Activated CD8-positive, alpha-beta T cell treated with anti-CD3 and anti-CD28 coated beads for 36 hours (primary cell): Measurements from ENCODE around the gene RSRP1. TPM values are rescaled to one million over a fixed set of nuclear protein-coding genes. Genes with fewer than 3 reads are reported as not detected.

Source experiments
- ATAC-seq: fragments of 200-7000 bp; cut with Tn5 transposase; one replicate; pipeline ENCODE4 v1.10.0; 2021; ENCODE audit warnings: mild to moderate bottlenecking, moderate library complexity
- CTCF ChIA-PET: fragments of 350-600 bp; sonication (Branson Sonifier 250); formaldehyde crosslinking; loops from one replicate; lab custom pipeline; 2021; ENCODE audit warnings: antibody characterized with exemption; lab: Charles Lee
- POLR2A ChIA-PET: fragments of 350-600 bp; sonication (Branson Sonifier 250); formaldehyde crosslinking; loops from one replicate; lab custom pipeline; 2021; ENCODE audit warnings: antibody characterized with exemption; lab: Charles Lee
- DNase-seq: peaks from one replicate; pipeline ENCODE4 v3.0.0-alpha.2; 2020
- H3K27ac Mint-ChIP-seq: one replicate; pipeline ENCODE4 v1.8.0; 2021; ENCODE audit warnings: mild to moderate bottlenecking, mixed read lengths
- H3K27me3 Mint-ChIP-seq: one replicate; pipeline ENCODE4 v1.8.0; 2021; ENCODE audit warnings: mixed read lengths
- H3K36me3 Mint-ChIP-seq: one replicate; pipeline ENCODE4 v1.8.0; 2021; ENCODE audit warnings: low read depth, mixed read lengths
- H3K4me1 Mint-ChIP-seq: one replicate; pipeline ENCODE4 v1.8.0; 2021; ENCODE audit warnings: low read depth, mixed read lengths
- H3K4me3 Mint-ChIP-seq: one replicate; pipeline ENCODE4 v1.8.0; 2021; ENCODE audit warnings: mild to moderate bottlenecking, moderate library complexity, mixed read lengths
- H3K9me3 Mint-ChIP-seq: one replicate; pipeline ENCODE4 v1.8.0; 2021; ENCODE audit warnings: mixed read lengths
- CTCF ChIP-seq: fragments of 200-600 bp; IDR thresholded peaks from one replicate; pipeline ENCODE4 v1.8.0; 2022; ENCODE audit warnings: antibody characterized with exemption, mild to moderate bottlenecking
- intact Hi-C: fragments of 100-400 bp; cut with micrococcal nuclease; formaldehyde crosslinking; loops from one replicate; pipeline ENCODE4 v1.10.0; 2022
- total RNA-seq, 2 experiments: library from RNA; stranded (reverse); gene quantifications; one replicate each; pipeline ENCODE4 v1.2.3, GENCODE V29; 2021

Gene RSRP1
- total RNA-seq, 2 experiments from 2014 or later, result 124 to 139 TPM

DNA sequence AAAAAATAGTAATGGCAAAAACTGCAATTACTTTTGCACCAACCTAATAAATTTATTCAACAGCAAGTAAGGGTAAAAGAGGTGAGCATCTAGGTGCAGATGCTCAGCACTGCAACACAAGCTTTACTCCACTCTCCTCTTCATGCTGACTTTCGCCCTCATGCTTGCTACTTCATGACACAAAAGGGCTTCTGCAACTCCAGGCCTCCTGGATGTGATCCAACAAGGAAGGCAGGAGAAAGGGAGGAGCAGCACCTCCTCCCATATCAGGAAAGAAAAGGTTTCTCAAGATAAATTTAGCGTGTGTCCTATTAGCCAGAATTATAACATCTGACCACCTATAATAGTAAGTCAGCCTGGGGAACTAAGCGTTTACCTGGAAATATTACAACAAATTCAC, 26.6 kb downstream of the RSRP1 start:
- Mint-ChIP-seq H3K9me3 (no peaks in the 10 kb centered on the region), H3K27ac (no peak overlapping the region), H3K4me3 (no peak overlapping the region), H3K36me3 (peaks cover 24% of the 10 kb centered on the region), H3K4me1 (no peaks in the 10 kb centered on the region), H3K27me3 (no peaks in the 10 kb centered on the region)
- POLR2A ChIA-PET, result interaction anchor here (3.5 kb wide), 1 partner anchor 12 kb away, joined by 18 read pairs; the partner anchor contains the start of gene SYF2
- CTCF ChIA-PET, result interaction anchor here (0.7 kb wide), 1 partner anchor 396 kb away, joined by 3 read pairs; no protein-coding TSS in a partner anchor
- no peak for TF ChIP-seq CTCF
- ATAC-seq (no peak), DNase-seq (no peak)
- intact Hi-C loops, result no loop called here

DNA sequence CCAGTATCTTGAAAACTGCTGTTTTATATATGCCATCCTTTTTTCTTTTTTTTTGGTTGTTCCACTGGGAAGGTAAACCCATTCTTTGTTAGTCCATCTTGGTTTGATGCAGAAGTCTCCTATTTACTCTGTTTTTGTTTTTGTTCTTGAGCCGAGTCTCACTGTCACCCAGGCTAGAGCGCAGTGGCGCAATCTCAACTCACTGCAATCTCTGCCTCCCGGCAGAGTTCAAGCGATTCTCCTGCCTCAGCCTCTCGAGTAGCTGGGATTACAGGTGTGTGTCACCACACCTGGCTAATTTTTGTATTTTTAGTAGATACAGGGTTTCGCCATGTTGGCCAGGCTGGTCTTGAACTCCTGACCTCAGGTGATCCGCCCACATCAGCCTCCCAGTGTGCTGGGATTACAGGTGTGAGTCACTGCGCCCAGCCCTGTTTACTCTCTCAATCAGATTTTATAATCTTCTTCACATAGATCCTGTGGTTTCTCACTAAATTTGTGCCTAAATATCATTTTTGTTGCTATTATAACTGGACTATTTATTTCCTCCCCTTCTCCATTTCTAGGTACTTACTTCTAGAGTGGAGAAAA, 27.5 kb downstream of the RSRP1 start:
- Mint-ChIP-seq H3K4me1 (no peaks in the 10 kb centered on the region), H3K9me3 (no peaks in the 10 kb centered on the region), H3K27me3 (no peaks in the 10 kb centered on the region), H3K27ac (no peak overlapping the region), H3K4me3 (no peak overlapping the region), H3K36me3 (peaks cover 21% of the 10 kb centered on the region)
- DNase-seq (no peak), ATAC-seq (no peak)
- ChIA-PET CTCF (interaction anchor here (0.6 to 0.7 kb wide), 3 partner anchors 120 to 395 kb away, joined by 3 read pairs; no protein-coding TSS in a partner anchor), POLR2A (interaction anchor here (0.6 to 3.5 kb wide), 2 partner anchors 12 to 22 kb away, joined by 3 to 18 read pairs; partner anchors contain the start of gene SYF2)
- intact Hi-C loops, result no loop called here
- TF ChIP-seq CTCF, result no peak

DNA sequence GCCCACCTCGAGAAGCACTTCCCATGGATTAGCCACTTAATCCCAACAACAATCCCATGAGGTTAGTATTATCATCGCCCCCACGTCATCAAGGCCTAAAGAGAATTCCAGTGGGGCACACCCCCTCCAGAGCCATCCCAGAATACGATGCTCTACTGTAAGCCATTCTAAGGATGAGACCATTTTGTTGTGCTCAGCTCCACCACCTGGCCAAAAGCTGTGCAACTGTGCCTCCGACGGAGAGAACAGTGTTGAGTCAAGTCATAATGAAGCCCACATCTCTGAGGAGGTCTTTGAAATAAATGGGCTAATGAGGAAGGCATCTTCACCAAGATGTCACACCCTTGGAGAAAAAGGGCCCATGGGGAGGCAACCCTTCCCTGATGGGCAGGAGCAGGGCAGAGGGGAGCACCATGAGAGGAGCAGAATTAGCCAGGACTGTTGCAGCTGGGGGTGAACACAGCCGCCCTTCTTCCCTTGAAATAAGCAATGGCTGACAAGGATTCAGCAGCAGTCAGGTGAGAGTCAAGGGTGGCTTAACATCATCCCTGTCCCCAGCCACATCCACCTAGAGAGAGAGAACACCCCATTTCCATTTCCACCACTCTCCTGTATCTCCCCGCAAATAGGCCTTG, 29.5 kb downstream of the RSRP1 start:
- intact Hi-C loops, result no loop called here
- Mint-ChIP-seq H3K4me3 (no peak overlapping the region), H3K27ac (no peak overlapping the region), H3K4me1 (no peaks in the 10 kb centered on the region), H3K27me3 (no peaks in the 10 kb centered on the region), H3K9me3 (no peaks in the 10 kb centered on the region), H3K36me3 (peaks cover 10% of the 10 kb centered on the region)
- DNase-seq, result no peak
- TF ChIP-seq CTCF, result no peak
- ATAC-seq, result no peak
- POLR2A ChIA-PET, result interaction anchor here (3.5 kb wide), 1 partner anchor 15 kb away, joined by 18 read pairs; the partner anchor contains the start of gene SYF2
- CTCF ChIA-PET, result interaction anchor here (5.9 kb wide), 1 partner anchor 13 kb away, joined by 30 read pairs; no protein-coding TSS in a partner anchor

DNA sequence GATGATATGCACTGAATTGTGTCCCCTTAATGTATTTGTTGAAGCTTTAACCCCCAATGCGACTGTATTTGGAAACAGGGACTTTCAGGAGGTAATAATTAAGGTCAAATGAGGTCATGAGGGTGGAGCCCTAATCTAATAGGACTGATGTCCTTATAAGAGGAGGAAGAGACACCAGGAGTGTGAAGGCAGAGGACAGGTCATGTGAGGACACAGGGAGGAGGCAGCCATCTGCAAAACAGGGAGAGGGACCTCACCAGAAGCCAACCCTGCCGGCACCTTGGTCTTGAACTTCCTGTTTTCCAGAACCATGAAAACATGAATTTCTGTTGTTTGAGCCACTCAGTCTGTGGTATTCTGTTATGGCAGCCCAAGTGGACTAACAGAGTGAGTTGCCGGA, 30.2 kb downstream of the RSRP1 start:
- Mint-ChIP-seq H3K4me1 (no peaks in the 10 kb centered on the region), H3K4me3 (no peak overlapping the region), H3K9me3 (no peaks in the 10 kb centered on the region), H3K36me3 (peaks cover 8% of the 10 kb centered on the region), H3K27me3 (no peaks in the 10 kb centered on the region), H3K27ac (no peak overlapping the region)
- ChIA-PET CTCF (interaction anchor here (5.9 kb wide), 1 partner anchor 12 kb away, joined by 30 read pairs; no protein-coding TSS in a partner anchor), POLR2A (no interaction called here)
- intact Hi-C loops, result no loop called here
- no peak for TF ChIP-seq CTCF
- DNase-seq, result no peak
- ATAC-seq, result no peak

GRCh38 chr1:25216123-25216522, 31.1 kb downstream of the RSRP1 start:
- POLR2A ChIA-PET, result interaction anchor here (0.6 to 1.7 kb wide), 3 partner anchors 10 to 386 kb away, joined by 3 to 4 read pairs (median 4); no protein-coding TSS in a partner anchor

More at GRCh38 chr1:25216123-25216522, 31.1 kb downstream of the RSRP1 start:
- DNase-seq (no peak), ATAC-seq (no peak)
- no peaks in the 10 kb centered on the region for H3K9me3 Mint-ChIP-seq
- H3K4me1 Mint-ChIP-seq, result no peaks in the 10 kb centered on the region
- CTCF ChIA-PET, result interaction anchor here (1.4 to 5.9 kb wide), 2 partner anchors 12 to 15 kb away, joined by 3 to 30 read pairs; no protein-coding TSS in a partner anchor
- intact Hi-C loops, result no loop called here
- no peaks in the 10 kb centered on the region for H3K27me3 Mint-ChIP-seq
- H3K27ac Mint-ChIP-seq, result no peak overlapping the region
- no peak for TF ChIP-seq CTCF
- no peak overlapping the region for H3K4me3 Mint-ChIP-seq
- peaks cover 5% of the 10 kb centered on the region for H3K36me3 Mint-ChIP-seq
